ENCODE data around the gene FBXO9. TPM values are rescaled to one million over a fixed set of nuclear protein-coding genes. Genes with fewer than 3 reads are reported as not detected.

The FBXO9 gene
- total RNA-seq, 1 donor from 2014 or later: 85.7 TPM

- DNase-seq (ENCODE audit: low spot score, unreplicated experiment): no peak
- Mint-ChIP-seq H3K27ac (no peak overlapping the region), H3K27me3 (no peaks in the 10 kb centered on the region), H3K4me1 (ENCODE audit: low read depth) (peaks cover 13% of the 10 kb centered on the region), H3K36me3 (ENCODE audit: insufficient read depth) (peaks cover 30% of the 10 kb centered on the region), H3K9me3 (ENCODE audit: low read depth) (no peaks in the 10 kb centered on the region), H3K4me3 (ENCODE audit: low read depth) (no peak overlapping the region)
- TF ChIP-seq CTCF (IDR thresholded peaks at IDR 0.05; ENCODE audit: unreplicated experiment): no peak
Measured at GRCh38 chr6:53026526-53026925, 38.7 kb upstream of the FBXO9 start.

GRCh38 chr6:53027131-53027718 is 38.0 kb upstream of the FBXO9 start:
- H3K36me3 Mint-ChIP-seq (ENCODE audit: insufficient read depth): peaks cover 30% of the 10 kb centered on the region
- no peak for TF ChIP-seq CTCF (IDR thresholded peaks at IDR 0.05; ENCODE audit: unreplicated experiment)
- no peaks in the 10 kb centered on the region for H3K9me3 Mint-ChIP-seq (ENCODE audit: low read depth)
- no peak overlapping the region for H3K4me3 Mint-ChIP-seq (ENCODE audit: low read depth)
- DNase-seq (ENCODE audit: low spot score, unreplicated experiment): no peak
- peaks cover 13% of the 10 kb centered on the region for H3K4me1 Mint-ChIP-seq (ENCODE audit: low read depth)
- H3K27me3 Mint-ChIP-seq: no peaks in the 10 kb centered on the region
- H3K27ac Mint-ChIP-seq: no peak overlapping the region

- Mint-ChIP-seq H3K27me3 (no peaks in the 10 kb centered on the region), H3K27ac (no peak overlapping the region), H3K36me3 (ENCODE audit: insufficient read depth) (peaks cover 33% of the 10 kb centered on the region), H3K4me1 (ENCODE audit: low read depth) (peaks cover 13% of the 10 kb centered on the region), H3K4me3 (ENCODE audit: low read depth) (no peak overlapping the region), H3K9me3 (ENCODE audit: low read depth) (no peaks in the 10 kb centered on the region)
- DNase-seq (ENCODE audit: low spot score, unreplicated experiment): no peak
- TF ChIP-seq CTCF (IDR thresholded peaks at IDR 0.05; ENCODE audit: unreplicated experiment): no peak
Measured at GRCh38 chr6:53028467-53028866, 36.7 kb upstream of the FBXO9 start.

- H3K27ac Mint-ChIP-seq: no peak overlapping the region
- peaks cover 32% of the 10 kb centered on the region for H3K36me3 Mint-ChIP-seq (ENCODE audit: insufficient read depth)
- DNase-seq (ENCODE audit: low spot score, unreplicated experiment): no peak
- no peak overlapping the region for H3K4me3 Mint-ChIP-seq (ENCODE audit: low read depth)
- no peak for TF ChIP-seq CTCF (IDR thresholded peaks at IDR 0.05; ENCODE audit: unreplicated experiment)
- no peaks in the 10 kb centered on the region for H3K9me3 Mint-ChIP-seq (ENCODE audit: low read depth)
- H3K27me3 Mint-ChIP-seq: no peaks in the 10 kb centered on the region
- H3K4me1 Mint-ChIP-seq (ENCODE audit: low read depth): peaks cover 13% of the 10 kb centered on the region
Measured at GRCh38 chr6:53029257-53029656, 35.9 kb upstream of the FBXO9 start.

GRCh38 chr6:53029761-53030160 is 35.4 kb upstream of the FBXO9 start:
- Mint-ChIP-seq H3K27ac (no peak overlapping the region), H3K36me3 (ENCODE audit: insufficient read depth) (peaks cover 34% of the 10 kb centered on the region), H3K4me1 (ENCODE audit: low read depth) (peaks cover 13% of the 10 kb centered on the region), H3K4me3 (ENCODE audit: low read depth) (no peak overlapping the region), H3K9me3 (ENCODE audit: low read depth) (no peaks in the 10 kb centered on the region), H3K27me3 (no peaks in the 10 kb centered on the region)
- no peak for TF ChIP-seq CTCF (IDR thresholded peaks at IDR 0.05; ENCODE audit: unreplicated experiment)
- DNase-seq (ENCODE audit: low spot score, unreplicated experiment): no peak
